Measurements from ENCODE around the gene HSPA12B. TPM values are rescaled to one million over a fixed set of nuclear protein-coding genes. Genes with fewer than 3 reads are reported as not detected.

The HSPA12B gene
- total and polyA plus RNA-seq, 2 of the 4 experiments (the other 2 are of a cell fraction), result not detected

GRCh38 chr20:3771552-3772058, 39.1 kb downstream of the HSPA12B start:
- Histone ChIP-seq H3K36me3 (ENCODE audit: control insufficient read depth, insufficient read depth, low read length) (no peaks in the 10 kb centered on the region), H3K79me1 (ENCODE audit: low read depth in 1 of 2, low read length in 2 of 2) (peaks cover 7 to 9% of the 10 kb centered on the region in 2 experiments), H3K9me3 (ENCODE audit: control insufficient read depth, insufficient read depth, low read length) (no peaks in the 10 kb centered on the region), H3K23ac (ENCODE audit: low read depth, low read length) (no peak overlapping the region), H3K4ac (ENCODE audit: low read depth, low read length) (no peak overlapping the region), H2AK5ac (ENCODE audit: low read depth, low read length) (0 out of 2 replicates have a peak overlapping the region, but pooled peaks have one; percentile 17), H2AK9ac (replicated peaks; ENCODE audit: low read depth, low read length, poor library complexity) (no peak overlapping the region), H3K4me2 (ENCODE audit: low read depth, low read length) (no peak overlapping the region), H4K5ac (ENCODE audit: low read depth, low read length) (no peak overlapping the region), H3K27me3 (ENCODE audit: control insufficient read depth, insufficient read depth, low read length) (no peaks in the 10 kb centered on the region), H3K9ac (ENCODE audit: low read depth, low read length) (no peak overlapping the region), H2BK20ac (ENCODE audit: low read depth, low read length) (no peak overlapping the region), H4K8ac (ENCODE audit: low read depth in 2 of 2, low read length in 2 of 2) (no peak overlapping the region), H4K91ac (ENCODE audit: insufficient read depth, low read depth, low read length) (no peak overlapping the region), H3K56ac (ENCODE audit: extremely low read depth, insufficient read depth, low read length) (no peak overlapping the region), H2BK15ac (ENCODE audit: low read depth, low read length) (no peak overlapping the region), H3K4me1 (ENCODE audit: control insufficient read depth, insufficient read depth, low read length) (peaks cover 8% of the 10 kb centered on the region), H2BK120ac (ENCODE audit: low read depth, low read length) (no peak overlapping the region), H3K4me3 (ENCODE audit: insufficient read depth, low read depth, low read length) (no peak overlapping the region), H4K20me1 (ENCODE audit: insufficient read depth, low read length) (no peaks in the 10 kb centered on the region; the same call in 1 of the 2 replicates), H3K18ac (ENCODE audit: low read depth, low read length) (no peak overlapping the region), H3K9me1 (ENCODE audit: insufficient read depth, low read length) (no peaks in the 10 kb centered on the region; the same call in 1 of the 2 replicates), H2AFZ (replicated peaks; ENCODE audit: low read length, poor library complexity) (no peak overlapping the region), H3K14ac (replicated peaks; ENCODE audit: low read depth, low read length) (no peak overlapping the region), H3K27ac (ENCODE audit: insufficient read depth, low read length) (no peak overlapping the region), H2BK5ac (ENCODE audit: low read depth, low read length, poor library complexity, severe bottlenecking) (no peak overlapping the region)
- in situ Hi-C loops (cut with MboI; ENCODE audit: low sequenced_read_pairs), result no loop called here
- intact Hi-C loops (cut with micrococcal nuclease), result no loop called here
- dilution Hi-C loops (cut with HindIII; ENCODE audit: low sequenced_read_pairs, unreplicated experiment), result no loop called here
- no peak for DNase-seq
- WGBS, 2 experiments (ENCODE audit: extremely low coverage in 2 of 2, insufficient read length in 1 of 2), result no CpG with 5 or more reads among the region's 7 CpGs
- TF ChIP-seq, protein P1, sequence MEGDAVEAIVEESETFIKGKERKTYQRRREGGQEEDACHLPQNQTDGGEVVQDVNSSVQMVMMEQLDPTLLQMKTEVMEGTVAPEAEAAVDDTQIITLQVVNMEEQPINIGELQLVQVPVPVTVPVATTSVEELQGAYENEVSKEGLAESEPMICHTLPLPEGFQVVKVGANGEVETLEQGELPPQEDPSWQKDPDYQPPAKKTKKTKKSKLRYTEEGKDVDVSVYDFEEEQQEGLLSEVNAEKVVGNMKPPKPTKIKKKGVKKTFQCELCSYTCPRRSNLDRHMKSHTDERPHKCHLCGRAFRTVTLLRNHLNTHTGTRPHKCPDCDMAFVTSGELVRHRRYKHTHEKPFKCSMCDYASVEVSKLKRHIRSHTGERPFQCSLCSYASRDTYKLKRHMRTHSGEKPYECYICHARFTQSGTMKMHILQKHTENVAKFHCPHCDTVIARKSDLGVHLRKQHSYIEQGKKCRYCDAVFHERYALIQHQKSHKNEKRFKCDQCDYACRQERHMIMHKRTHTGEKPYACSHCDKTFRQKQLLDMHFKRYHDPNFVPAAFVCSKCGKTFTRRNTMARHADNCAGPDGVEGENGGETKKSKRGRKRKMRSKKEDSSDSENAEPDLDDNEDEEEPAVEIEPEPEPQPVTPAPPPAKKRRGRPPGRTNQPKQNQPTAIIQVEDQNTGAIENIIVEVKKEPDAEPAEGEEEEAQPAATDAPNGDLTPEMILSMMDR (conservative IDR thresholded peaks at IDR 0.05; ENCODE audit: low read depth, low read length), result no peak
- TF ChIP-seq FOS (IDR thresholded peaks at IDR 0.05; ENCODE audit: low read depth, low read length) (no peak), POLR2A (IDR thresholded peaks at IDR 0.05; ENCODE audit: low read depth, low read length) (no peak), SMC3 (IDR thresholded peaks at IDR 0.05; ENCODE audit: low read depth, low read length) (no peak)
- ChIA-PET CTCF (no interaction called here), POLR2A (ENCODE audit: unreplicated experiment) (no interaction called here)
- no peak for ATAC-seq (ENCODE audit: low read depth)
- BruUV-seq (replicated peaks), result no TSS peak

All from IMR-90 (cell line).